Hippocampal formation (tissue), 2 donors: Measurements from ENCODE around the gene ATXN2.
"Not testable (repeated sequence)": the region's sequence is repeated elsewhere in the genome, so short reads cannot be mapped to it uniquely, and the experiment has no call there.

Experiments
- DNase-seq, 2 donors: peaks; one replicate each; lab custom pipeline; 2025; lab: John Stamatoyannopoulos, UW

ATXN2 gene

GRCh38 chr12:111600986-111601385 lies 1.9 kb upstream of the ATXN2 start:
- DNase-seq, result not testable (repeated sequence)

GRCh38 chr12:111600205-111600642 lies 1.1 kb upstream of the ATXN2 start:
- DNase-seq, result no peak

GRCh38 chr12:111599453-111600204 lies 514 bp upstream of the ATXN2 start:
- DNase-seq, result peak; percentile 77 to 84

- DNase-seq, result peak; percentile 32 to 48
Observed at GRCh38 chr12:111597831-111598636, 1.1 kb downstream of the ATXN2 start.

- DNase-seq, result peak; percentile 26 to 33
Observed at GRCh38 chr12:111596985-111597830, 1.9 kb downstream of the ATXN2 start.

- DNase-seq, result not testable (repeated sequence)
Observed at GRCh38 chr12:111595341-111595835, 3.7 kb downstream of the ATXN2 start.

GRCh38 chr12:111591399-111592010 lies 7.6 kb downstream of the ATXN2 start:
- DNase-seq, result not testable (repeated sequence)

- no peak for DNase-seq
Observed at GRCh38 chr12:111590552-111590951, 8.6 kb downstream of the ATXN2 start.

GRCh38 chr12:111589601-111590000 lies 9.5 kb downstream of the ATXN2 start:
- no peak for DNase-seq

GRCh38 chr12:111588010-111588409 lies 11.1 kb downstream of the ATXN2 start:
- DNase-seq, result no peak

GRCh38 chr12:111586986-111587385 lies 12.1 kb downstream of the ATXN2 start:
- no peak for DNase-seq

GRCh38 chr12:111585690-111586089 lies 13.4 kb downstream of the ATXN2 start:
- no peak for DNase-seq

- no peak for DNase-seq
Observed at GRCh38 chr12:111584959-111585358, 14.2 kb downstream of the ATXN2 start.

- DNase-seq, result not testable (repeated sequence)
Observed at GRCh38 chr12:111583506-111583905, 15.6 kb downstream of the ATXN2 start.

GRCh38 chr12:111582133-111582747 lies 16.9 kb downstream of the ATXN2 start:
- DNase-seq, result no peak

- no peak for DNase-seq
Observed at GRCh38 chr12:111581434-111582132, 17.5 kb downstream of the ATXN2 start.

GRCh38 chr12:111580737-111581136 lies 18.4 kb downstream of the ATXN2 start:
- no peak for DNase-seq

GRCh38 chr12:111580119-111580425 lies 19.0 kb downstream of the ATXN2 start:
- DNase-seq, result no peak

GRCh38 chr12:111578971-111579340 lies 20.2 kb downstream of the ATXN2 start:
- DNase-seq, result no peak

- no peak for DNase-seq
Observed at GRCh38 chr12:111578276-111578970, 20.7 kb downstream of the ATXN2 start.
